ENCODE results near the gene NUAK2. TPM values are rescaled to one million over a fixed set of nuclear protein-coding genes. Genes with fewer than 3 reads are reported as not detected.

NUAK2 gene
- total RNA-seq, 1 donor from 2014 or later = 4.5 TPM

DNA sequence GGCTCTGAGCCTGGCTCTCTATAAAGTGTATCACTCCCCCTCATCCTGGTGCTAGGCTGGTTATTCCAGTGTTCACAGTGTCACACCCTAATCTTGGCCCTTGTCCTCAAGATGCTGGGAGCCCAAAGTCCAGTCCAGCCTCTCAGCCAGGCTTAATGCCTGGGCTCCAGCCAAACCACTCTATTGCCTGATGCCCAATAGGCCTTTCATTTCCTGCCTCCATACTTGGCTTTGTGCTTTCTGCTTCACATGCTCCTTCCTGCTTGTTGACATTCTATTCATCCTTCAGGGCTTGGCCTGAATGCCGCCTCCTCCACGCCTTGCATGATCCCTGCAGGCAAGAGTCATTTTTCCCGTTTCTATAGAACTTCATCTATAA is 33.5 kb upstream of the NUAK2 start:
- no peak for DNase-seq (ENCODE audit: extremely low spot score, unreplicated experiment)

DNA sequence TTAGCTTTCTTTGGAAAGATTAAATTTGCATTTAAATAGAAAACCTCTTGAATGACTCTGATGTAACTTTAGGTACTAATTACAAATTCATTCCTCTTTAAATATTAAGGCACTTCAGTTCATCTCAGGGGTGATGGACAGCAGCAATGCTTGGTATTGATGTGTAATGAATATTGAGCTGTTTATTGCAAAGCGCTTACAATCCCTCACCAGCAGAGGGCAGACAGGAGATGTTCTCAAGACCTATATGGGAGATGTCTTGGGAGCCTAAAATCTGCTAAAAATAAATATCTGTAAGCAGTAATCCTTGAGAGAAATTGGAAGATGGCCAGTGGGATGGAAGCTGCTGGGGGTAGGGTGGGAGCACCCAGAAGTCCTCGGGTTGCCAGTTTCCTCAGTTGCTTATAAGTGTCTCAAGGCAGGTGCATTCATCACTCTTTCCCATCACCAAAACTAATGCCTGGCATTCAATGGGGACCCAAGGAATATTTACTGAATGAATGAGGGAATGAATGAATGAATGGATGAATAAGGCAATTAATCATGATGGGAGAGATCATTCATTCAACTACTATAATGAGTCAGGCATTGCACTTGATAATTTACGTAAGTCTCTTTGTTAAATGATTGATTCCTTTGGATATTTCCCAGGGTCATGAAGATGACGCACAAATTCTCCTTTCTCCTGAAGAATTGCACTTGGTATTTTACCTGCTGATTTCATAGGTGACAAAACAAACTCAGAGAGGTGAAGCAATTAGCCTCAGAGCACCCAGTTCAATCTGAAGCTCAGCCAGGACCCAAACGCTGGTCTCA is 32.9 kb upstream of the NUAK2 start:
- Mint-ChIP-seq H3K9me3 (ENCODE audit: unreplicated experiment) (no peaks in the 10 kb centered on the region), H3K27me3 (ENCODE audit: unreplicated experiment) (peaks cover 37% of the 10 kb centered on the region), H3K27ac (ENCODE audit: unreplicated experiment) (no peak overlapping the region), H3K4me3 (ENCODE audit: unreplicated experiment) (no peak overlapping the region), H3K4me1 (ENCODE audit: unreplicated experiment) (peaks cover 5% of the 10 kb centered on the region), H3K36me3 (ENCODE audit: unreplicated experiment) (no peaks in the 10 kb centered on the region)
- TF ChIP-seq, protein P1, sequence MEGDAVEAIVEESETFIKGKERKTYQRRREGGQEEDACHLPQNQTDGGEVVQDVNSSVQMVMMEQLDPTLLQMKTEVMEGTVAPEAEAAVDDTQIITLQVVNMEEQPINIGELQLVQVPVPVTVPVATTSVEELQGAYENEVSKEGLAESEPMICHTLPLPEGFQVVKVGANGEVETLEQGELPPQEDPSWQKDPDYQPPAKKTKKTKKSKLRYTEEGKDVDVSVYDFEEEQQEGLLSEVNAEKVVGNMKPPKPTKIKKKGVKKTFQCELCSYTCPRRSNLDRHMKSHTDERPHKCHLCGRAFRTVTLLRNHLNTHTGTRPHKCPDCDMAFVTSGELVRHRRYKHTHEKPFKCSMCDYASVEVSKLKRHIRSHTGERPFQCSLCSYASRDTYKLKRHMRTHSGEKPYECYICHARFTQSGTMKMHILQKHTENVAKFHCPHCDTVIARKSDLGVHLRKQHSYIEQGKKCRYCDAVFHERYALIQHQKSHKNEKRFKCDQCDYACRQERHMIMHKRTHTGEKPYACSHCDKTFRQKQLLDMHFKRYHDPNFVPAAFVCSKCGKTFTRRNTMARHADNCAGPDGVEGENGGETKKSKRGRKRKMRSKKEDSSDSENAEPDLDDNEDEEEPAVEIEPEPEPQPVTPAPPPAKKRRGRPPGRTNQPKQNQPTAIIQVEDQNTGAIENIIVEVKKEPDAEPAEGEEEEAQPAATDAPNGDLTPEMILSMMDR (IDR thresholded peaks at IDR 0.05) = peak; percentile 87
- DNase-seq (ENCODE audit: extremely low spot score, unreplicated experiment) = no peak

More for the DNA sequence above, 33.5 kb upstream of the NUAK2 start:
- TF ChIP-seq, protein P1 (IDR thresholded peaks at IDR 0.05) = no peak
- no peaks in the 10 kb centered on the region for H3K36me3 Mint-ChIP-seq (ENCODE audit: unreplicated experiment)
- no peaks in the 10 kb centered on the region for H3K9me3 Mint-ChIP-seq (ENCODE audit: unreplicated experiment)
- no peak overlapping the region for H3K4me3 Mint-ChIP-seq (ENCODE audit: unreplicated experiment)
- H3K4me1 Mint-ChIP-seq (ENCODE audit: unreplicated experiment) = peaks cover 5% of the 10 kb centered on the region
- no peak overlapping the region for H3K27ac Mint-ChIP-seq (ENCODE audit: unreplicated experiment)
- peaks cover 40% of the 10 kb centered on the region for H3K27me3 Mint-ChIP-seq (ENCODE audit: unreplicated experiment)

DNA sequence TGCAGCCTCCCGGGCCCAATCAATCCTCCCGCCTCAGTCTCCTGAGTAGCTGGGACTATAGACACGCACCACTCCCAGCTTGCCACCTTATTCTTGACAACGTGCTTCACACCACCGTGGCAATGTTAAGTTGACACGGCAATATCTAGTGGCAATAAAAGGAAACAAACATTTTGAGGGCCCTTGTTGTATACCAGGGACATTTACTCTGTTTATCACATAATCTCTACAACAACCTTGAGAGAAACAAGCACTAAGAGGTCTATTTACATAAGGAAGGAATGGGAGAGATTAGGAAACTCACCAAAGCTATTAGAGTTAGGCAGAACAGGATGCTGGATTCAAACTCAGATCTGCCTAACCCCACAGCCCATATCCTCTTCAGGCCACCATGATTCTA is 32.1 kb upstream of the NUAK2 start:
- H3K27ac Mint-ChIP-seq (ENCODE audit: unreplicated experiment) = no peak overlapping the region
- peaks cover 5% of the 10 kb centered on the region for H3K4me1 Mint-ChIP-seq (ENCODE audit: unreplicated experiment)
- H3K4me3 Mint-ChIP-seq (ENCODE audit: unreplicated experiment) = no peak overlapping the region

DNA sequence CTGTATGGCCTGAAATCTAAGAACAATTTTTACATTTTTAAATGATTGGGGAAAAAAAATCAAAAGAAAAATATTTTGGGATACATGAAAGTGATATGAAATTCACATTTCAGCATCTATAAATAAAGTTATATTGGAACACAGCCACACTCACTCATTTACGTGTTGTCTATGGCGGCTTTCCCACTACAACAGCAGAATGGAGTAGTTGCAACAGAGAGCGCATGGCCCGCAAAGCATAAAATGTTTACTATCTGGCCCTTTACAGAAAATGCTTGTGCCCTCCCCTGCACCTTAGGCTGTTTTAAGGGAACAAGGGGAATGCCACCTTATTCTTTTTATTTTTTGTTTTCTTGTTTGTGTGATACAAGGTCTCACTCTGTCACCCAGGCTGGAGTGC is 31.6 kb upstream of the NUAK2 start:
- Mint-ChIP-seq H3K36me3 (ENCODE audit: unreplicated experiment) (no peaks in the 10 kb centered on the region), H3K27ac (ENCODE audit: unreplicated experiment) (no peak overlapping the region), H3K27me3 (ENCODE audit: unreplicated experiment) (peaks cover 33% of the 10 kb centered on the region), H3K9me3 (ENCODE audit: unreplicated experiment) (no peaks in the 10 kb centered on the region), H3K4me1 (ENCODE audit: unreplicated experiment) (peaks cover 5% of the 10 kb centered on the region), H3K4me3 (ENCODE audit: unreplicated experiment) (no peak overlapping the region)
- TF ChIP-seq, protein P1 (IDR thresholded peaks at IDR 0.05) = no peak
- DNase-seq (ENCODE audit: extremely low spot score, unreplicated experiment) = no peak

More for the DNA sequence above, 32.1 kb upstream of the NUAK2 start:
- H3K9me3 Mint-ChIP-seq (ENCODE audit: unreplicated experiment) = no peaks in the 10 kb centered on the region
- DNase-seq (ENCODE audit: extremely low spot score, unreplicated experiment) = no peak
- H3K36me3 Mint-ChIP-seq (ENCODE audit: unreplicated experiment) = no peaks in the 10 kb centered on the region
- peaks cover 35% of the 10 kb centered on the region for H3K27me3 Mint-ChIP-seq (ENCODE audit: unreplicated experiment)
- TF ChIP-seq, protein P1 (IDR thresholded peaks at IDR 0.05) = no peak

DNA sequence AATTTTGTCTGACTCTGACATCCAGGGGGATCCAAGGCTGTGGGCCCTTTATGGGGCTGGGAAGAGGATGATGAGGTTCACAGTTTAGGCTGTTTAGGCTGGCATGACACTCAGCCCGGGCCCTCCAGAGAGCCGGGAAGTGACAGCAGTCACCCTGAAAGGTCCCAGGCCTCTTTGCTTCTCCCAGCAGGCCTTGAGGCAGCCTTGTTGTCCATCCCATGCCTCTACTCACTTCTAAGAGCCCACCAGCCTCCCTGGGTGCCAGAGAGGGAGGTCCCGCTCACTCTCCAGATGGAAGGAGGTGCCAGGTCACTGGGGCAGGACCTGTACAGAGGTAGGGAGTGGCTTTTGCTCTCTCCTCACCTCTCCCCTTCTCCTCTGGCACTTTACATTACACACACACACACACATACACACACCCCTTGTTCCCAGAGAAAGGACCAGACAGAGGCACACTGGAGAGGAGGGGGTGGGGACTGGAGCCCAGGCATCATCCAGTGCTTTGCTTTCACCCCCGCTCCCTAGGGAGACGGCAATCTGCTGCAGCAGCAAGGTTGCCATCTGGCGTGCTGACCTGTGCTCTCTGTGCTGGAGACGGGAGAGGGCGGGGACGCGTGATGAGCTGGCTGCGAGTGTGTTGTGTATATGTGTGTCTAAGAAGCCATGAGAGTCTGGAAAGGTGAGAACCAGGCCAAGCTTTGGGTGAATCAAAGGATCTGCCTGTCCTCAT is 30.6 kb upstream of the NUAK2 start:
- Mint-ChIP-seq H3K36me3 (ENCODE audit: unreplicated experiment) (no peaks in the 10 kb centered on the region), H3K4me1 (ENCODE audit: unreplicated experiment) (peaks cover 5% of the 10 kb centered on the region), H3K4me3 (ENCODE audit: unreplicated experiment) (no peak overlapping the region), H3K27me3 (ENCODE audit: unreplicated experiment) (peaks cover 31% of the 10 kb centered on the region), H3K27ac (ENCODE audit: unreplicated experiment) (no peak overlapping the region), H3K9me3 (ENCODE audit: unreplicated experiment) (no peaks in the 10 kb centered on the region)
- DNase-seq (ENCODE audit: extremely low spot score, unreplicated experiment) = no peak
- TF ChIP-seq, protein P1 (IDR thresholded peaks at IDR 0.05) = no peak

Measured in osteocyte (in vitro differentiated cells).